ENCODE measurements around the gene FAM72D.
"Not testable (repeated sequence)": the region's sequence is repeated elsewhere in the genome, so short reads cannot be mapped to it uniquely, and the experiment has no call there.

The FAM72D gene

DNA sequence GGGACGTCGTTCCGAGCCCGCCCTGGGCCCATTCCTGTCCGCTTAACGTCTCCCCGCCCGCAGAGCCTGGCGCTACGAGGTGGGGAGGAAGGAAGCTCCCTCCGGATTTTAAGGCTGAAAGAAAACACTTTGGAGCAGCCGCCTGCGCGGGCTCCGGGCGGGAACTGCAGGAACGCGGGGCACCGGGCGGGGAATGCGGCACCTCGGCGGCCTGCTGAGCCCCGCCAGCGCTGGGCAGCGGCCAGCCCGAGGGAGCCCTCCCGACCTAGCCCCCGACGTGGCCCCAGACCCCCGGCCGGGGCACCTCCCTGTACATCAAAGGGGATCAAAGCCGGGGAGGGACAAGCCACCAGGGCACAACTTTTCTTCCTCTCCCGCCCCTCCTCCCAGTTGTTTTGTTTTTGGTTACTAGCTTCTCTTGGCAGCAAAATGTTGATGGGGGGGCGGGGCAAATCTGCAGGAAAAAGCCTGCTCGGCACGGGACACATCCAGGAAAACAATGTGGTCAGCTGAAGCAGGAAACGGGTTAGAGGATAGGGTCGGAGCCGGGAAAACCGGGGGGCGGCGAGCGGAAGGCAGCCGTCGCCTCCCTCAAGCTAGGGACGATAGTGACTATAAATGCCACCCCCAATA, 2.1 kb upstream of the FAM72D start:
- DNase-seq: peak; percentile 9

DNA sequence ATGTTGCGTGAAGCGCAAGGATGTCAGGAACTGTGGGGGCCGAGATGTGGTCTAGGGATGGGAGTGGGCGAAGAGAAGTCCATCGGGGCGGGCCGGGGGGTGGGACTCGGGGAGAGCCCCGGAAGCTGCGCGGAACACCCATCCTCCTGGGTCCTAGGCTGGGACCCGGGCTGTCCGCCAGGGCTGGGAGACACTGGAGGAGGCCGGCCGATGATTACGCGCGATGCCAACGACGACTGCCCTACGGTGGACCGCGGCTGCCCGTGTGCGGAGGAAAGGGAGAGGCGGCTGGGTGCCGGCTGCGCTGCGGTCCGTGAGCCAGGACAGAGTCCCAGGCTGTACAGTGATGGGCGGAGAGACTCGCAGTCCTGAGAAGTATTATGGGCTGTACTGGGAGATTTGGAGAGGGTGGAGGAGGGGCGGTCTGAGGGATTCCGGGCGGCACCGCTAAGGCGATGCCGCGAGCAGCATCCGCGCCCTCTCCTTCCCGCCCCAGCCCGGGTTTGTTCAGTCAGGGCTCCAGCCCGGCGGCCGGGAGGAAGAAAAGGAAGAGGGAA, 1.0 kb upstream of the FAM72D start:
- peak; percentile 10 for DNase-seq

DNA sequence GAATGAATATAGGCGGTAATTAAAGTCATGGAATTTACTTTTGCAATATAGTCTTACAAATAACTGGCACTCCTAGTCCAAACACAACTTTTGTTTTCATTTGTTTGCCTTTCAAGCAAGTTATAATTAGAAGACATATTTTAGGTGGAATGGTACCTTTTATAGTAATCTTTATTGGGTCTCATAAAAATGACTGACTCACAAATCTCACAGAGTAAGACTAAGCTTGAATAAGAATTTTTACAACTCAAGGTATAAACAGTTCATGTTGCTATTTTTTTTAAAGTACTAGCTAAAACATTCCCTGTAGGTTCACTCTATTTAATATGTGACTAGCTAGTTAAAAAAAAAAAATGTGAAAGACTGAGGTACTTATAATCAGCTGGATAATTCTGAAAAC, 6.0 kb downstream of the FAM72D start:
- not testable (repeated sequence) for DNase-seq

DNA sequence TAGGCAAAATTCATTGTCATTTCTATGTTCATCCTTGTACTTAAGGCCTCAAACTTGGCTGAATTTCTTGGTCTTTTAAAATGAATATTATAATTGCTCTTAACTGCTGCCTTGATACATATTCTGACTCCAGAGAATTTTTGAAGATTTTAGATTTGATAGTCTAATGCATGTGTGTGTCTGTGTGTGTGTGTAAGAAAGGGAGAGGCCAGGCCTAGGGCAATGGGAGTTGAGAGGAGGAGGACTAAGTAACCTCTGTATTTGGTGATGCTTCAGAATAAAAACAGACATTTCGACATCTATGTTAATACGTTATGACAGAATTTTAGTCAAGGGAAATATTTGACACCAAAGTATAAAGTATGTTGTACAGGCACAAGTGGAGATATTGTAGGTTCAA, 7.5 kb downstream of the FAM72D start:
- not testable (repeated sequence) for DNase-seq

DNA sequence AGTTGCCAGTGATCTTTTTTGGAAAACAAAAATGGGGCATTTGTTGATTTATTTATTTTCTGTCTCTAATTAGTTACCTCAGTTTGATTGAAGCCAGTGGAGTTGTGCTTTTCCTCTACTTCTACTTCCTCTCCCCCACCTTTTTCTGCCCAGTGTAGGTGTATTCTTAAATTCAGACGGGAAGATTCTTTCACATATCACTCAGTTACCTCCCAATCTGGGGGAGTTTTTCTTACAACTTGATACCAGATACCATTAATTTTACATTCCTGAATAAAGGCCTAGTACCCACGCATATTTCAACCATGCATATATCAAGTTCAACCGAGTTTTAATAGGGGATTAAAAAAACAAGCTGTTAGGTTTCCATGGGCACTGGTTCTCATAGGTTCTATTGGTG, 15.9 kb downstream of the FAM72D start:
- DNase-seq: not testable (repeated sequence)

DNA sequence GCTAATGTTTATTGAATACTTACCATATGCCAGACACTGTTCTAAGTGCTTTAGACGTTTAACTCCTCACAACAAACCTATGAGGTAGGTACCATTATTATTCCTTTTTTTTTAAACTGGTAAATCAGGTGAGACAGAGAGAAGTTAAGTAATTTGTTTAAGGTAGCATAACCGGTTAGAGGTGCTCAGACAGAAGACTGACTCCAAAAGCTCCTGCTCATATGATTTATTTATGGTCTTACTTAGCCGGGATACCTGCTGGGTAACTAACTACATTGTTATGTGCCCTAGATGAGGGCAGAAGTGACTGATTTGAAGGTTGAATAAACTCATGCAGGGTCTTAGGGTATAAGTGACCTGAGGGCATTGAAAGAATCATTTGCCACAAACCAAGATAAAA, 16.9 kb downstream of the FAM72D start:
- DNase-seq: not testable (repeated sequence)

DNA sequence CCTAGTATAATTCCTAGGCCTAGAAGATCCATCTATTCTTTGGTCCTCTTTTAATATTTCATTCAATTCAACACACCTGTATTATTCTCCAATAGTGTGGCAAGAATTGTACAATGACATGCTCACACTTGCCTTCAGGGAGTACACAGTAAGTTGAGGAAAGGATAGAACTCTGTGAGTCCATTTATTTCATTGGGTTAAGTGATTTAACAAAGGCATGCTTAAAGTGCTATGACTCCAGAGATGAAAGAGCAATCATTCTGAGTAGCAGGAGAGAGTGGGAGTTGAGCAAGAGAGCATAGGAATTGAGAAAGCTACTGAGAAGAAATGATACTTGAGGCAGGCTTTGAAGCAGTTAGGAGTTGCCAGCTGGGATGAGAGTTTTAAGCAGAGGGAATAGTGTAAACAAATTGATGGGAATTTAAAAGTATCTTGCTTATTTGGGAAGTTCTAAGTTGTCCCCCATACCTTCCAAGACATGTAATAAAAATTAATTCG, 18.8 kb downstream of the FAM72D start:
- DNase-seq: not testable (repeated sequence)

DNA sequence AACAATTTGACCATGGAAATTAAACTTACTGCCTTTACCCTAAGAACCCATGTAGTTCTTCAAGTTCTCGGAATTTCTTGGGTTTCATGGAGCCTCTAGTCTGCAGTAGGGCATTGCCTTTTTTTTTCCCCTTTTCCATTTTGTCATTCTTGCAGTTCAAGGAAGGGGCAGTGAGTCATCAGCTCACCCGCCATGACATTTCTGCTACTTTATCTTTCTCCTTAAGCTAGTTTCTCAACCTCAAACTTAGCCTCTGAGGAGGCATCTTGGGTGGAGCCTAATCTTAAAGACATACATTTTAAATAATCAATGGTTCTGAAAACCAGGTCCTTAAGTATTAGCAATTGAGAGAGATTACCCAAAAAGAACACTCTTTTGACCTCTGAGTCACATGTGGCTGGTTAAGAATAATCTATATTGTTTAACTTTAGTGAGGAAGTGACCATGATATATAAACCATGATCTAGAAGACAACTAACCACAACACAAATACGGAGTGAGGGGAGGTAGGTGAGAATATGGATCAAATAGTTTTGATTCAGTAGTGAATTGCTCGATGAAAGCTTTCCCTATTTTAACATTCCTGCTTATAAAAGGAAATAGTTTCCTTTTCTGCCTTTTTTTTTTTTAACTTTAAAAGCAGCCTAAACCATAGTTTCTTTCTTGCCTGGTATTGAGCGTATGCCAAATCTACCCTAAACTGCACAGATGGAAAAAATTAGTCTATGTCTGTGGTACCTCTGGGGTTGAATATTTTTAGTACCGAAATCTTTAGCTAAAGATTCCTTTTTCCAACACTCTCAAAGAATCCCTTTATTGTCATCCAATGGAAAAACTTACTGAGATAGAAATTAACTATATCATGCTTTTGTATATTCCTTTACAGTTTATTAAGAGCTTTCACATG, 20.1 kb downstream of the FAM72D start:
- DNase-seq: not testable (repeated sequence)

DNA sequence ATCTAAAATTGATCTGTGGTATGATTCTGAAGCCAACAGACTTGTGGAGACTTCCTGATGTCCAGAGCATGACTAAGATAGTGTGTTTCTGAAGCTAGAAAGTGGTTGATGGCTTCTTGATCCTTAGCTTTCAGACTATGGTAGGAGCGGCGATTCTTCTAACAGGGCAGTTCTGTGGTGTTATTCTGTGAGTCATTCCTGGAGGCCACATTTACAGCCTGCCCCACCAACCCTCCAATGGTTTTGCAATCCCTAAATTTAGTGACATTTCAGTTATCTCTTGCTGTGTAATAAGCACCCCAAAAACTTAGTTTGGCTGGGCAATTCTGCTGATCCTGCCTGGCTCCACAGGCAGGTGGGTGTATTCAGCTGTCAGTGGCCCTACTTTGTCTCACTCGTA, 24.1 kb downstream of the FAM72D start:
- not testable (repeated sequence) for DNase-seq

DNA sequence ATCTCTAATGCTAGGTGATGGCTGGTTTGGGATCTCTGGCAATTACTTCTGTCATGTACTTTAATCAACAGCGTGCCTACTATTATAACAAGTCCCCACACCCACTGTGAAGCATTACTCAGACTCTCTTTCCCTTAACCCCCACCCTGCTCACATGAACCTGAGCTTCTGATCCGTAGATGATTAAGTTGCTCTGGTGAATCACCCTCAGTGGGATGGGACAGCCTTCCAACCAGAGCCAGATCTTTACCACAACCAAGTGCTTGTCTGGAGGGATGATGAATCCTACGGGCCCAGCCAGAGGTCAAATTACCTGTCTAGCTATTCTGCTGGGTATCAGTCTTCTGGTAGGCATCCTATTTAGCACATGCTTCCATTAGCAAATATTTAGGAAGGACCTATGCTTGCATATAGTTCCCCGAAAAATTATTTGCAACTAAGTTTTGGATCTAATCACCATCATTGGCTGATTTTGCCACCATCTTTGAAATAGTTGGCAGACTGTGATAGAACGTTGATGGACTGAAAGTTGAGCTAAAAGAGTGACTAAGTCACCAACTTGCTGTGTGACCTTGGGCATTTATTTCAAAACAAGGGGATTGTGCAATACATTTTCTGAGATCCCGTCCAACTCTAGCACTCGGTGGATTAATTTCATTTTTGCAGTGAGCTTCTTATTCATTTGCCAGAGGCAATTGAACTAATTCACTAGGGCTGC, 26.7 kb downstream of the FAM72D start:
- DNase-seq: not testable (repeated sequence)

DNA sequence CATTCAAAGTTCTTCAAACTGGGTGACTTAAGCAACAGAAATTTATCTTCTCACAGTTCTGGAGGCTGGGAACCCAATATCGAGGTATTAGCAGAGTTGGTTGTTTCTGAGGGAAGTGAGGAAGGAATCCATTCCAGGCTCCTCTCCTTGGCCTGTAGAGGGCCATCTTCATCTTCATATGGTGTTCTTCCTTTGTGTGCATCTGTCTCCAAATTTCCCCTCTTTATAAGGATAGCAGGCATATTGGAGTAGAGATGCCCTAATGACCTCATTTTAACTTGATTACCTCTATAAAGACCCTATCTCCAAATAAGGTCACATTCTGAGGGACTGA, 27.3 kb downstream of the FAM72D start:
- DNase-seq: not testable (repeated sequence)

DNA sequence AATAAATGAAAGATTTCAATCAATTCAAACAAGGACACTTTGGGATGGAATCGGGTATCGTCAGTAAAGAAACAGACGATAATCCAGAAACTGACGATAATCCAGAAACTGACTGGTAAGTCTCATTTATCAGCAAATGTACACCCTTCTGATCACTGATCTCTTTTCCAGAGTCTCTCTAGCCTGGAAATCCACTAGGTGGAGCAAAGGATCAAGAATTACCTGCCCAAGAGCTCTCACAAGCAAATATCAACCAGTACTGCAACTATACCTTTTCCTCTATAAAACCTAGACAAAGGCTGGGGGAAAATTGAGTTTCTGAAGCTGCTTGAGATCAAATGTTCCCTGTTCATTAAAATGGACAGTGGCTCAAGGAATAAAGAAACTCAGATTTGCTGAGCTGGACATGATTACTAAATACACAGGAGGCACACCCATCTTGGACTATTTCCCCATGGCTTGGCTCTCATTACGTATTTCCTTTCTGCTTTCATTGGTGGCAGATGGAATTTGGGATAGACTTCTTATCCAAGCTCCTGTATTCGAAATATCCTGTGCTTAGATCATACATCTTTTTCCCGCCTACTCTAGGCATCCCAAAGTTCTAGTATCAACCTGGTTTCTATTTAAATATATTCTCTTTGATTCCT, 28.3 kb downstream of the FAM72D start:
- DNase-seq: not testable (repeated sequence)

DNA sequence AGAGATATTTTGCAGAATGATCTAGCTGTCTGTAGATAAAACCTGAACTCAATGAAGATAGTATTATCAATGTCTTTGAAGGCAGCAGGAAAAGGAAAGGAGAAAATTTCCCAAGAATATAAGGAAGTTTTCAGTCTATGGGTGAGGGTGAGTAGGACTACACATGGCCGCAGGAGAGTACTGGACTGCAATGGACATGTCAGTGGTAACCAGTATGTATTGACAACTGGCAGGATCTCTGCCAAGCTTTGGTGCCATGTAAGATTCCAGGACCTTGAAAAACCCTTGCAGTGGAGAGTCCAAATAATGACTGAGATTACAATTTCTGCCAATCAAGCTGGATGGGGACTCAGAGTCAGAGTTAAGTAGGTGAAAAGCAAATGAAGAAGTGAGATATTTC, 29.3 kb downstream of the FAM72D start:
- DNase-seq: not testable (repeated sequence)

DNA sequence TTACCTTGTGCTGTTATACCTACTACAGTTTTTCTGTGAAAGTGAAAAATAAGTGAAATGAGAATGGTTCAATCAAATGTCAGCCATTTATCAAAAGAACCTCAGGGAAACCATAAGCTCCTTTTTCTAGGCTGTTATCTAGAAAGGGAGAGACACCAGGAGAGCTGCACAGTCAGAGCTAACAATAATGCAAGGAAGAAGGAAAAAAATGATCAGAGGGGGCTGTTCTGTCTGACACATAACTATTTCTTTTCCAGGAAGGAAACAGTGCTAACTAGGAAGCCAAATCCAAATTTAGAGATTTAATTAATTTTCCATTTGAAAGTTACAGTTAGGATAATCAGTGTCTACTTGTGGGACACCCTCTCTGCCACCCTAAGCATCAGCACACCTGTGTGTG, 31.4 kb downstream of the FAM72D start:
- not testable (repeated sequence) for DNase-seq

DNA sequence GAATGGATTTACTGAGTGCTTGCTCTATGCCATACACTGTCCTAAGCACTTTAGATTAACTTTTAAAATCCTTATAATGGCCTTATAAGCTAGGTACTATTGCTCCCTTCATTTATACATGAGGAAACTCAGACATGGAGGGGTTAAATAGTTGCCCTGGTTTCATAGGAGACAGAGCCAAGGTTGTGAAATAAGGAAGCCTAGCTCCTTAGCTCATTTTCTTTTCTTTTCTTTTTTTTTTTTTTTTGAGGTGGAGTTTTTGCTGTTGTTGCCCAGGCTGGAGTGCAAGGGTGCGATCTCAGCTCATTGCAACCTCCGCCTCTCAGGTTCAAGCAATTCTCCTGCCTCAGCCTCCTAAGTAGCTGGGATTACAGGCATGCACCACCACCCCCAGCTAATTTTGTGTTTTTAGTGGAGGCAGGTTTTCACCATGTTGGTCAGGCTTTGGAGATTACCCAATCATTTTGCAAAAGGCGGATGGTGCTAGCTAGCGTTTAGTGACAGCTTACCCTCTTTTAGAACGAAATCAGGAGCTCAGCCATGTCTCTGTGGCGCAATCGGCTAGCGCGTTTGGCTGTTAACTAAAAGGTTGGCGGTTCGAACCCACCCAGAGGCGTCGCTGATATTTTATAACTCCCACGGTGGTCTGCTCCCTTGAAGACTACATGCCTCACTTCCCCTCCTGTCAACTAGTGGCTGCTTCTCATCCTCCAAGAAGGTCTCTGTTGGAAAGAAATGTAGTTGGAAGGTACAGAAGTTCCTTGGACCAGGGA, 33.1 kb downstream of the FAM72D start:
- not testable (repeated sequence) for DNase-seq

DNA sequence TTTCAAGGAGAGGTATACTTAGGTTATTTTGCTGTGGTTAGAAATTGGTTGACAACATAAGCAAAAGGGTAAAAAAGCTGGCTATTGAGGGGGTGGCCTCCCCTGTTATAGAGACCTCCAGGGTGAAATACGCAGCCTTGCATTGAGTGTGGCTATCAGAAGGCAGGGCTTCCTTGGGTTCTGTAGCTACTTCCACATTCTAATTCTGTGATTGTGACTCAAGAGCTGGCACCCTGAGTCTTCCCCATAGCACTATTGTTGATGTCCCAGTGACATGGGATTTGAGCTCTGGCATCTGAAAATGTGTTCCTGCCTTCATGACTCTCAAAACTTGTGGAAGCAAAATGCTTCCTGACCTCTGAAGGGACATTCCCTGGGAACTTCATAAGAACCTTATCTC, 38.7 kb downstream of the FAM72D start:
- DNase-seq: not testable (repeated sequence)

DNA sequence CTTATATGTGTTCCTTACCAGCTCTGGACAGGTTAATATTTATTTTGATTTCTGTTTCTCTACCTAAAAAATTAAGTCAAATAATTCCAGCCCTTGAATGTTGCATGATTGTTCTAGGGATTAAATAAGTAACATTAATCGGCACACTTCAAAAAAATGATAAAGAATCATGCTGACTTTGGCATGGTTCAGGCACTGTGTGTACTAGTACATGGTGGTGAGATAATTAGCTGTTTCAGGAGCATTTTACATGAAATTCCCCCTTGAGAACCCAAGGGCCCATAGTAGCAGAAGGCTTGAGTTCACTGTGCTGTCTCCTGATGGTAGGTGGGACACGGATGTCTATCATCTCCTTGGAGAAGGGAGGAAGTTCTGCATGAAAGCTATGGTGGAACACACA, 44.8 kb downstream of the FAM72D start:
- not testable (repeated sequence) for DNase-seq

DNA sequence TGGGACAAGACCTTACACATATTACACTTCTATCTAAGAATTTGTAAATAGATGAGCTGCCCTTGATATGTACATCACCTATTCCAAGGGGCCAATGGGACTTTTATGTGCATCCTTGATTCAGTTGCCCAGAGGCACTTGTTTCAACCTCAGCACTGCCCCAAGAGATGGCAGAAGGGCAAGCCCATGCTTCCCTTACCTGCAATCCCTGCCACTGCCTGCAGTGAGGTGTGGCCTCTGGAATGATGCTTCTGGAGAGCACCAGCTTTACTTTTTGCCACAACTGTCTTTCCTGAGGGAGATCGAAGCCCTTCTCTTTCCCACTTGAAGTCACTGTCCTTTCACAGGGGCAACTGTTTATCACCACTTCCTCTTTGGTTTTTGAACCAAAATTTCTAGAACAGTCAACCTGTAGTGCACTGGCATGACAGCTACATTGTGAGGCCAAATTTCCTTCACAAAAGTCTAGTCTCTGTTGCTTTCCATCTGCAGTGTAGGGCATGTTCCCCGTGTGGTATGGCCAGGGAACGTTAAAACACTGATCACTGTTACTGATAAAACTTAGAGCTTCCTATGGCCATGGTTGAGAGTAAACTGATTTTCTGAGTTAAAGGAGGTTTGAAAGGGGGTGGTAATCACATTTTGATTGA, 48.6 kb downstream of the FAM72D start:
- not testable (repeated sequence) for DNase-seq

DNA sequence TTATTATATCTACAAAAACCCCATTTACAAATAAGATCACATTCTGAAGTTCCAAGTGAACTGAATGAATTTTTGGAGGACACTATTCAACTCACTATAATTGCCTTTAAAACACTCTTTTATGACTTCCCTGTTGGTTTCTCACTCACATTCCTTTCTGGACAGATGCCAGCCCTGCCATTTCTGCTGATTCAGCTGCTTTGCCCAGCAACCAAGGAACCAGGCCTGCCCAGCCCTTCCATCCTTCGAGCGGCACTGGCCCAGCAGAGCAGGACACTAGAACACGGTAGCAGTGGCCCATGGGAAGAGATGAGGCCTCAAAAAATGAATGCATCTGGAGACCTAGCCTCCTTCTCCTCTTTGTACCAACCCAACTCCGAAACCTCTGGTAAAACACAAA, 50.5 kb downstream of the FAM72D start:
- not testable (repeated sequence) for DNase-seq

DNA sequence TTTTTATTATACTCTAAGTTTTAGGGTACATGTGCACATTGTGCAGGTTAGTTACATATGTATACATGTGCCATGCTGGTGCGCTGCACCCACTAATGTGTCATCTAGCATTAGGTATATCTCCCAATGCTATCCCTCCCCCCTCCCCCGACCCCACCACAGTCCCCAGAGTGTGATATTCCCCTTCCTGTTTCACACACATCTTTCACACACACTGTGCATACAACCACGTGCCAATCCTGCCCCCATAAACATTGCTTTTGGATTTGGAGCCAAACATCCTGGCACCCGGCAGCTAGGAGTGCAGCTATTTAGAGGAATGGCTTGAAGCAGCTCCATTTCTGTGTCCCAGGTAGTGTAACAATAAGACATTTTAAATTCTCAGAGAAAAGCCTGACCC, 51.4 kb downstream of the FAM72D start:
- not testable (repeated sequence) for DNase-seq

DNA sequence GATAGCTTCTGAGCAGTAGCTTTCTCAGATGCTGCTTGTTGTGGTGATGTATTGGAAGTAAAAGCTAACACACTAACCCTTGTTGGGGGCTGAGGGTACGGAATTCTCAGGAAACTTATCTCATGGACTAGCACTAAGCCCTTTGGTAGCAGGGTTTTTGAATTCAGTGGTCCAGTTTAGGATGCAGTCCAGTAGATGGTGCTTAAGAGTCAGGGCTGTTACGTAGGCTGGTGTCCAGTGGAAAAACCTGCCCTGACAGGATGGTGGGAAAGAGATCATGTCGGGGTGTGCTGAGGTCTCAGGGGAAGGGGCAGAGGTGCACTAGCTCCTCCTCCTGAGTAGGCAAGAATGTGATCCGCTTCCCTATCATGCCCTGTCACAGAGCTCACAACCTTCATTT, 59.6 kb downstream of the FAM72D start:
- not testable (repeated sequence) for DNase-seq
